Renal cortical epithelial cell (primary cell): Measurements from ENCODE around the gene UBE2H. TPM values are rescaled to one million over a fixed set of nuclear protein-coding genes. Genes with fewer than 3 reads are reported as not detected.
A peak's percentile ranks its signal among the peaks of the same experiment; 100 is the strongest.
"Not testable (repeated sequence)": the region's sequence is repeated elsewhere in the genome, so short reads cannot be mapped to it uniquely, and the experiment has no call there.

Experiments
- DNase-seq: peaks from one replicate; pipeline ENCODE4 v3.0.0-alpha.2; 2011; ENCODE audit warnings: low read depth
- total RNA-seq: library from RNA; depleted of rRNA; stranded (reverse); fragments of >200 nt; gene quantifications from 2 replicates; pipeline ENCODE4 v1.2.3, GENCODE V29; 2014

The UBE2H gene
- total RNA-seq, 1 donor from 2014 or later, result 201 TPM

DNA sequence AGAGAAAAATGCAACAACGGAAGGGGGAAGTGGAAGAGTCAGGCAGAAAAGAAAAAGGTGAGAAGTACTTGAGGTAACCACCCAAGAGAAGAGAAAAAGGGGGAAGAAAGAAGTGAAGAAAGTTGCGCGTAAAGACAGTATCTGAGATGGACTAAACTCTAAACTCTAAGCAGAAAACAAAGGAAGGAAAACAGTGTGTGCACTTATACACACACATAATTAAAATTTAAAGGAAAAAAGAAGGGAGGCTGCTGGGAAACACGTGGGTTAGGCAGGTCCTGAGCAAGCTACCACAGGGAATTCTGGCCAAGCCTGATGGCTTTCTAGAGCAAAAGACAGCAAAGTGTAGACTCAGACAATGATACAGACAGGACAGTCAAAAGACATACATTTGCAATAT is 78.0 kb downstream of the UBE2H start:
- DNase-seq, result no peak

DNA sequence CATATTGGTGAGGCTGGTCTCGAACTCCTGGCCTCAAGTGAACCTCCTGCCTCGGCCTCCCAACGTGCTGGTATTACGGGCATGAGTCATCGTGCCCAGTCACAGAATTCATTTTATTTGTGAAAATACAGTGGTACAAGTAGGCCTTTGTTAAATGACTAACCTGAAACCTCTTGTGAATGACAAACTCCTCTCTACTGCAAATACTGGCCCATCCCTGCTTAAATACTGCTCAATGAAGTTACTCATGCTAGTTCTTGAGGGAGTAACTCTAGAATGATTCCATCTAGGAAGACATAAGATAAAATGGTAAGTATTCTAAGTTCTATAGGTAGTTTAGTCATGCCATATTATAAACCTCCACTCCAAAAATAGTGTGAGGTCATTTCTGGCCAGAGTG is 80.7 kb downstream of the UBE2H start:
- no peak for DNase-seq

GRCh38 chr7:129870668-129871067 is 82.1 kb downstream of the UBE2H start:
- DNase-seq, result no peak

- DNase-seq, result no peak
Measured at GRCh38 chr7:129866251-129866650, 86.5 kb downstream of the UBE2H start.

DNA sequence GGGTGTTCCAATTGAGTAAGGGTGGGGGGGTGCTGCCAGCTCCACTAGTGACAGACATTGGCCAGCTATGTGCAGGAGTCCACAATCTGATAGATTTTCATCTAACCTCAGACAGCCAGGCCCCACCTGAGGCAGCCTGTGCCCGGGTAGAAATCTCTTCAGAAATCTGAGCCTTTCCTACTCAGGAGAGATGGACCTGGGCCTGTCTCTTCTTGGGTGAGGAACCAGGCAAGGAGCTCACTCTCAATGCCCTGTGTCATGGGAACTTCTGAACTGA is 86.9 kb downstream of the UBE2H start:
- DNase-seq, result no peak

DNA sequence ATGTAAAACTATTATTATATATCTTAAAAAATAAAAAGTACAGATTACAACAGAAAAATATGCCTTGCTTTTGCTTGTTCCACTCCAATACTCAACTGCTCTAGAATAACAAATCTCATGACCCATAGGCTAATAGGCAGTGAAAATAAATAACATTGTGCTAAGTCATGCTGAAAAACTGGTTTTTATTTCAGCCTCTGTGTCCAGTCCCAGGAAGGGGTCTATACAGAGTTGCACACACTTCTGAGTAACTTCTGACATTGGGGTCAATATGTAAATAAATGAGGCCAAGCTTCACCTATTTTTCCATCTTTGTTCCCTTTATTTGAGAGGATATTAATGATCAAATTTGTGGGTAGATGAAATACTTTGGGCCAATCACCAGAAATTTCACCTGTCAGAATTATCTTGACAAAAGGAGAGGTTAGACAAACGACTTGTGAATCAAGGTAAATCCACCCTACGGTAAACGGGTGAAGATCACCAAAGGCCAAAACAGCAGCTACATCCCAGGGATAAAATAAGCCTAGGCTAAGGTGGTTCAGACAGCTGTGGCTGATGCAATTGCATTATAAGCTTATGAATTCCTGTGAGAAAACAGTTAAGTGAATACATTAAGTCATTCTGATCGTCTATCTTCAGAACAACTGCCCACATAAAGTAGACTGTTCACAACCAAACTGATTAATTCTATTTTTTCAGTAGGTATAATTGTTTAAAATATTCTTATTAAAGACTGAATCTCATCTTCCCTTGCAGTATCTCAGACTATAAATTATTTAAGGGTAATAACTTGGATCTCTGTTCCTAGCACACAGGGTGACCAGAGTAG is 87.5 kb downstream of the UBE2H start:
- DNase-seq, result peak; percentile 89

GRCh38 chr7:129864676-129865075 is 88.1 kb downstream of the UBE2H start:
- not testable (repeated sequence) for DNase-seq

DNA sequence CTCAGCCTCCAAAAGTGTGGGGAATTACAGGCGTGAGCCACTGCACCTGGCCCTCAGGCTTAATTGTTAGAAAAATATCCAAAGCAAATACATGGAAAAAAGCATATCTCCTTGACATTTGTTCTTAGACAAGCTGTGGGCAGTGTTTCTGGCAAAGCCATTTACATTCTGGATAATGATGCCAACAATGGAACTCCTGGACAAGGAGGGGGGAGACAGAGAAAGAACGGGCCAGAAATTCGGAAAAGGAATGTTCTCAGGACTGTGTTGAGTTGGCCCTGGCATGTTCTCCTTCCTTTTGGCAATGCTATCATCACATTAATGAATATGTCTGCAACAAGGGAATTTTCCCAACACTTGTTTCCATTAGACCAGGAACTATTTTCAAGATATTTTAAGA is 88.7 kb downstream of the UBE2H start:
- DNase-seq, result peak; percentile 60

DNA sequence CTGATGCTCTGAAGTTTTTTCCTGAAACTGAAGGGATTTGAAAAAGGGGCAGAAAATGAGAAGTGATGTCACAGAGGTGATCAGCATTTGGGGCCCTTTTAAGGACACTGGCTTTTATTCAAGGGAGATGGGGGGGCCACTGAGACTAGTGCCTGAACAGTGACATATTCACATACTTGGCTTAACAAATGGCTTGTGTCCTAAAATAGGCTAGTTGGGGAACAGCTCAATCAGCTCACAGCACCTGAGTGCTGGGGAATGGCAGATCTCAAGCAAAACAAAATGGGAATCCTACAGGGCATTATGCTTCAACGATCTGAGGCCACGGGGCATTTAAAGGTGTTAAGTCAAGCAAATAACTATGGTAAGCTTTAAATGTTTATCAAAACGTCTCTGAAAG is 90.1 kb downstream of the UBE2H start:
- DNase-seq, result peak; percentile 74

DNA sequence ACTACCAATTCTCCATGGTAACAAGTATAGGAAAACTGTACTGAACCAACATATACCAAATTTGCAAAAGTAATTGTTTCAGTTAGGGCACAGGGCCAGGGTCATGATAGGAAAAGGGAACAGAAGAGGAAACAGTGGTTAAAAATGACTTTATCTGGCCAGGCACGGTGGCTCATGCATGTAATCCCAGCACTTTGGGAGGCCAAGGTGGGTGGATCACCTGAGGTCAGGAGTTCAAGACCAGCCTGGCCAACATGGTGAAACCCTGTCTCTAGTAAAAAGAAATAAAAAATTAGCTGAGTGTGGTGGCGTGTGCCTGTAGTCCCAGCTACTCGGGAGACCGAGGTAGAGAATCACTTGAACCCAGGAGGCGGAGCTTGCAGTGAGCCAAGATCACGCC is 92.0 kb downstream of the UBE2H start:
- not testable (repeated sequence) for DNase-seq

GRCh38 chr7:129859183-129859582 is 93.6 kb downstream of the UBE2H start:
- no peak for DNase-seq

GRCh38 chr7:129858490-129858889 is 94.3 kb downstream of the UBE2H start:
- DNase-seq, result no peak

DNA sequence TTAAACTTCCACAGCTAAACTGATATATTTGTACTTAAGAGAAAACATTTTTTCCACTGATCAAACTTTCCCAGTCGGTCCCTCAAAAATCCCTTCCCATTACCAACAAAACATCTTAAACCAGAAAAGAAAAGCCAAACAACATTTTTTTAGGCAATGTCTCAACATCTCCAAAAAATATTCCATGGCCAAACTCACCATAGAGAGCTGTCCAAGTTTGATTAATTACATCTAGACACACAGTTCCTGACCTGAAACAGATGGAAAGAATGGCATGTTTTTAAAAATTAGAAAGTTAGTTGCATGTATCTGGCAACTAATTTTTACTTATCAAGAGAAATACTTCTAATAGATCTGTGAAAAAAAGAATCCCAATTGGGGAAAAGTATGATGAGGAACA is 95.4 kb downstream of the UBE2H start:
- DNase-seq, result no peak

DNA sequence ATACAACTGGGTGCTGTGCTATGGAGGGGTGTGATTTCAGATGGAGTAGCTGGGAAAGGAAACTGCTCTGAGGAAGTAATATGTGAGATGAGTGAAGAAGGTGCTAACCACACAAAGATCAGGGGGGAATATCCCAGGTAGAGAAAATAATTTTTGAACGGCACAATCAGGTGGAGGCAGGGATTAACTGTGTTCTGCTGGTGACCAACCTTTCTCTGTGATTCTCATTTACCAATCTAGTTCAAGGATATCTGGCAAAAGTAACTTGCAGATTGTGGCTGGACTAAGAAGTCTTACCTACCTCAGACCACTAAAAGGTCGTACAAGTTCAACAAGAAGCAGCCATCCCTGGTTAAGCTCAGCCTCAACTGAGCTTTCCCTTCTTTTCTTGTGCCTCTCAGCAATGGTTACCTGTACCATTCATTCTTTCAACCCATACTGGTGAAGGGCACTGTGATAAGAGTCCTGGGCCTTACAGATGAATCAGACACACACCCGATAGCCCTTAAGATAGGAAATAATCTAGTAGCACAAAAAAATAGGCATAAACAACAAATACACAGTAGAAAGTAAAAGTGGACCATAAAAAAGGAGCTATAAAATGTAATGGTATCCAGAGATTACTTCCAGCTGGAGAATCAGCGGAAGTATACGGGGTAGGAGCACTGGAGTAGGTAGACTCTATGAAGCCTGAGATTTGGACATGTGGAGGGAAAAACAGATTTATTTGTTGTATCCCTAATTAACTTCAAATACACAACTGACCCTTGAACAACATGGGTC is 96.6 kb downstream of the UBE2H start:
- no peak for DNase-seq

GRCh38 chr7:129855234-129855673 is 97.5 kb downstream of the UBE2H start:
- no peak for DNase-seq

DNA sequence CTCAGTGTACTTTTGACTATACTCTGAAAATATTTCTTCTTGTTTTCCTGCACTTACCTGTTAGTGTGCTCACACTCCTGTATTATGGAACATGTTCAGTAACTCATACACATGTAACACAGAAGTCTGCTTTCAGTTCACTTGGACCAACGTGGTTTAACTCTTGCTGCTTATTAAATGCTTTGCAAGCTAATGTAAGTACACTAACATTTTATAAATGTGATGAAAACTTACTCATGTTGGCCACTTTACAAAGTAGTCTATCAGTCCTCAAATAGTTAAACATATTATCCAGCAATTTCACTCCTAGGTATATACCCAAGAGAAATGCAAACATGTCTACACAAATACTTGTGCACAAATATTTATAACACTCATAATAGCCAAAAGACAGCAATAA is 98.4 kb downstream of the UBE2H start:
- no peak for DNase-seq

GRCh38 chr7:129853661-129854268 is 99.0 kb downstream of the UBE2H start:
- DNase-seq, result peak; percentile 88

DNA sequence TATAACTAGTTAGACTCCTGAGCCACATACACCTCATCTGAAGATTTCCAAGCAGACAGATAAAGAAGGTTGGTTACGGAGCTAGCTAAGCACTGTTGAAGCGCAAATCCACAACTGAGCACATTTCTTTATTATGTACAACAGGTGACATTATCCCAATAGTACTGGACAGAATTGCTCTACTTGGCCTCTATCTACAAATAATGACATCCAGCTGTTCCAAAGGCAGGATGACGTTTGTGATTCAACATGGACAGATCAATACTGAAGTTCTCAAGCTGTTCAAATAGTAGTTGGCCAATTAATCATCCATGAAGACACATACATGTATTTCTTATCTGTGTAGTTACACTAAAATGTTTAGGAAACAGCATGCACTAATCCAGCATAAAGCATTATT is 101.0 kb downstream of the UBE2H start:
- no peak for DNase-seq

- DNase-seq, result peak; percentile 84
Measured at GRCh38 chr7:129851174-129851573, 101.6 kb downstream of the UBE2H start.

GRCh38 chr7:129848436-129848835 is 104.3 kb downstream of the UBE2H start:
- no peak for DNase-seq

DNA sequence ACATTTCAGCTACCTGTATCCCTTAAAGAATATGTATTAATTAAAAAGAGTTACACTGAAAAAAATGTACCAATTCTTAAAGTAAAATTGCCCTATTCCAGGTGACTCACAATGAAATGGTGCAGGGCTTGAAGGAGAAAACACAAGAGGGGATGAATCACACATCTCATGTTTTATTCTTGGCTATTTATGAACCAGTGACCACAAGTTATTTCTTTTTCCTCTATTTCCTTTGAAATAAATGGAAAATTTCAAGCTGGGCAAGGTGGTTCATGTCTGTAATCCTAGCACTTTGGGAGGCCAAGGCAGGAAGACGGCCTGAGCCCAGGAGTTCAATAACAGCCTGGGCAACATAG is 106.8 kb downstream of the UBE2H start:
- peak; percentile 98 for DNase-seq

DNA sequence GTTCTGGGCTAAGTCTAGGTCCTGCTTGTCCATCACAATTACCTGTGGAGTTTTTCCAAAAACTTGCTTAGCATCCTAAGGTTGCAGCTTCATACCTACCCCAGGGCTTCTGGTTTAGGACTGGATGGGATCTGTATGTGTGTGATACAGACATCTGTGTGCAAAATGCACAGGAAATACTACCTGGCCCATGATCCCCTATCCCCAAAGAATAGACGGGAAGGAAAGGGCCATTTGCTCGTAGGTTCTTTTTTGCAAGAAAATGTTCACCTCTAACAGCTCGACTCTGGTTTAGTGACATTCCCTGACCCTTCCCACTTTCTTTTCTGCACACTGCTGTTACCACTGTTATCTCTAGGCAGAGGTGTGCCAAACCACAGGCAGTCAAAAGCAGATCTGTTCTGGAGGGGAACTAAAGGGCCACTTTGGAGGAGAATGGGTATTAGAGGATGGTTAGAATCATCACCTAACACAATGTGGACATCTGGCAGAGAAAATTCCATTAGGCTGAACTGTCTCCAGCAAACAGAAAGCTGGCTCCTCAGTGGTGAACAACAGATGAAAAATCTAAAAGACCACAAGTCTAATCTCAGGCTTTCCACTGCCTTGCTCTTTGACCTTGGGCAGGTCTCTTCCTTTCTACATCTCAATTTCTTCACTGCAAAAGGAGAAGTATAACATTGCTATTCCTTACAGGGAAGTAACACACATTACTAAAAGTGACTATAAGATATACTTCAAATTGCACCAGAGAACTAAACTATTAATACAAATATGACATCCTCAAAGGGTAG is 107.4 kb downstream of the UBE2H start:
- peak; percentile 78 for DNase-seq
